ENCODE data around the gene LEMD3.

LEMD3 gene

GRCh38 chr12:65170209-65170881, 962 bp downstream of the LEMD3 start:
- peak; percentile 33 for DNase-seq

- DNase-seq: no peak
Observed at GRCh38 chr12:65171073-65171472, 1.7 kb downstream of the LEMD3 start.

- DNase-seq: no peak
Observed at GRCh38 chr12:65171870-65172269, 2.5 kb downstream of the LEMD3 start.

GRCh38 chr12:65175385-65175784, 6.0 kb downstream of the LEMD3 start:
- DNase-seq: no peak

- no peak for DNase-seq
Observed at GRCh38 chr12:65182012-65182739, 12.8 kb downstream of the LEMD3 start.

- DNase-seq: no peak
Observed at GRCh38 chr12:65184176-65184857, 14.9 kb downstream of the LEMD3 start.

- DNase-seq: no peak
Observed at GRCh38 chr12:65184858-65185229, 15.5 kb downstream of the LEMD3 start.

DNA sequence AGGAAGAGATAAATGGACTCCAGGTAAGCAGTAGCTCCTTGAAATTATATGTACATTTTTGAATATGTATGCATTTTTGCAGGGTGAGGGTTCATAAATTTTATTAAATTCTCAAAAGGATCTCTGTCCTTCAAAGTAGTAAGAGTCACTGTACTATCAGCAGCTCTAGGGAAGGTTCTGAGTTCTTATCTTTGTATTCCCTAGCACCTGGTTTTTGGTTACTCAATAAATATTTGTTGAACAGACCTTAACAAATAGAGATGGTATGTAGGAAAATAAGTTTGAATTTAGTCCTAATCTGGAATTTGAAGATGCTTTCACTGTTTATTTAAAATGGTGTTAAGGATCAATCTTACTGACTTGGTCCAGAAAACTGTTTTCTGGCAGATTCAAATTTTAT, 18.3 kb downstream of the LEMD3 start:
- no peak for DNase-seq

- DNase-seq: no peak
Observed at GRCh38 chr12:65188179-65188701, 18.9 kb downstream of the LEMD3 start.

GRCh38 chr12:65189028-65189718, 19.8 kb downstream of the LEMD3 start:
- DNase-seq: no peak

- DNase-seq: no peak
Observed at GRCh38 chr12:65192963-65193516, 23.7 kb downstream of the LEMD3 start.

- no peak for DNase-seq
Observed at GRCh38 chr12:65194949-65195348, 25.6 kb downstream of the LEMD3 start.

- no peak for DNase-seq
Observed at GRCh38 chr12:65195387-65196055, 26.1 kb downstream of the LEMD3 start.

DNA sequence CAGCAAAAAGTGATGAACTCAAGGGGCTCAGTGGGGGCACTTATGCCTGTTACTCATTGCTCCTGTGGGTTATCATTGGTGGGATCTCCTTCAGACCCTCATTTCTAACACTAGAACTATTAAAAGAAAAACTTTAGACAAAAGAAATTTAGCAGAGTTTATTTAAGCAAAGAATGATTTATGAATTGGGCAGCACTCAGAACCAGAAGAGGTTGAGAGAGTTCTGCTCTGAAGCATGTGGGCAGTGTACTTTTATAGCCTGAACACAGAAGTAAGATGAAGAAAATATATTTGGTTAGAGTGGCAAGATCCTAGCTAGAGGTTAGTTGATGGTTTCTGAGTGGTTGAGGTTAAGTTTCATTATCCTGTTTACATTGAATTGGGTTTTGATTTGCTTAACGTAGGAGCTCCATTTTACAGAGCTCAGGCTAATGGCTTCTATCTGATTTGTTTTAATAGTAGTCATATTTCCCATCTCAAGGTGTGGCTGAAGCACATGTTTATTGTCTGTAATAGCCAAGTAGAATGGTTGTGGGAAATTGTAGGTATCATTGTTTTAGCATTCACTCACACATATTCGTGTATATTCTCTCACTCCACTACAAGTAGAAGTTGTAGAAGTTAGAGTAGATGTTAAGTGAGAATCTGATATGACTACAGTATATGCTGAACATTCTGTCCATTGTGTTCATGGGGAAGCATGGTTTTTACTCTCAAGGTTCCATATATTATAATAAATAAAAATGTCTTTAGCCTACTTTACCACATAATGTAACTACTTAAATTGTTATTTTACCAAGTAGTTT, 27.6 kb downstream of the LEMD3 start:
- no peak for DNase-seq

GRCh38 chr12:65199604-65200003, 30.2 kb downstream of the LEMD3 start:
- no peak for DNase-seq

DNA sequence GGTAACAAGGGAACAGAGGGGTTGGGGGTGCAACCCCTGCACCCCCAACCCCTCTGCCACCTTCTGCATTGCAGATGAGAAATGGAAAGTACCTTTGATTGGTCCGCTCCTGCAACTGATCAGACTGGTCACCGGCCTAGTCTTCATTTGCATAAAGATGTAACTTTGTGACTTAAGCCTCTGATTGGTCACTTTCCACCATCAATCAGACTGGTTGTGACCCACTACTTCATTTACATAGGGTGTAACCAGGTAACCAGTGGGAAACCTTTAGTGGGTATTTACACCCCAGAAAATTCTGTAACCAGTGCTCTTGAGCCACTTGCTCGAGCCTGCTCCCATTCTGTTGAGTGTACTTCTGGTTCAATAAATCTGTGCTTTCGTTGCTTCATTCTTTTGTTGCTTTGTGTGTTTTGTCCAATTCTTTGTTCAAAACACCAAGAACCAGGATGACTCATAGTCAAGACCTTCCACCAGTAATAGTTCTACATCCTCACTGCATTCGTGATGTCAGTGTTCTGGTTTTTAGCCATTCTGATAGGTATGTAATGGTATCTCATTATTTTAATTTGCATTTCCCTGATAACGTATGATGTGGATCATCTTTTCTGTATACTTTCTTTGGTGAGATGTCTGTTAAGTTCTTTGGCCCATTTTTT, 30.8 kb downstream of the LEMD3 start:
- DNase-seq: no peak

DNA sequence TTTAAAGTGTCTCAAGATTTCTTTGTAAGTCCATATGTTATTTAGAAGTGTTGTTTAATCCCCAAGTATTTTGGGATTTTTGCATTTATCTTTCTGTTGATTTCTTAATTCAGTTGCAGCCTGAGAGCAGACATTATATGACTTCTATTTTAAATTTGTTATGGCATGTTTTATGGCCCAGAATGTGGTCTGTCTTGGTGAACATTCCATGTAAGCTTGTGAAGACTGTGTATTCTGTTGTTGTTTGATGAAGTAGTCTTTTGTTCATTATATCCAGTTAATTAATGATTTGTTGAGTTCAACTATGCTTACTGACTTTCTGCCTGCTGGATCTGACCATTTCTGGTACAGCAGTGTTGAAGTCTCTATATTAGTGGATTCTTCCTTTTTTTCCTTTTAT, 34.0 kb downstream of the LEMD3 start:
- DNase-seq: no peak

DNA sequence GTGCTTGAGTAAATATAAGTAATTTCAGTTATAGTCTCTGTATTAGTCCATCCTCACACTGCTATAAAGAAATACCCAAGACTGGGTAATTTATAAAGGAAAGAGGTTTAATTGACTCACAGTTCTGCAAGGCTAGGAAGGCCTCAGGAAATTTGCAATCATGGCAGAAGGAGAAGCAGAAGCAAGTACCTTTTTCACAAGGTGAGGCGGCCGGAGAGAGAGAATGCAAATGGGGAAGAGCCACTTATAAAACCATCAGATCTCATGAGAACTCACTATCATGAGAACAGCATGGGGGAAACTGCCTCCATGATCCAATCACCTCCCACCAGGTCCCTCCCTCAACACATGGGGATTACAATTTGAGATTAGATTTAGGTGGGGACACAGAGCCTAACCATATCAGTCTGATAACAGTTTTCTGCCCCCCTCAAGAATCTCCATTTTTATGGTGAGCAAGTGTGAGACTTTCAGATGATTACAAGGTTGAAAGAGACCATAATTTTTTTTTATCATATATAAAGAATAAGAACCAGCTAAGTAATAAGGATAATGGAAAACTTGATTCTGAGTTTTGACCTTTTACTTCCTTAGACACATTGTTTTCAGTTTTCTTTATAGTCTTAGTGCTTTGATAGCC, 35.6 kb downstream of the LEMD3 start:
- no peak for DNase-seq

- no peak for DNase-seq
Observed at GRCh38 chr12:65205886-65206285, 36.5 kb downstream of the LEMD3 start.

DNA sequence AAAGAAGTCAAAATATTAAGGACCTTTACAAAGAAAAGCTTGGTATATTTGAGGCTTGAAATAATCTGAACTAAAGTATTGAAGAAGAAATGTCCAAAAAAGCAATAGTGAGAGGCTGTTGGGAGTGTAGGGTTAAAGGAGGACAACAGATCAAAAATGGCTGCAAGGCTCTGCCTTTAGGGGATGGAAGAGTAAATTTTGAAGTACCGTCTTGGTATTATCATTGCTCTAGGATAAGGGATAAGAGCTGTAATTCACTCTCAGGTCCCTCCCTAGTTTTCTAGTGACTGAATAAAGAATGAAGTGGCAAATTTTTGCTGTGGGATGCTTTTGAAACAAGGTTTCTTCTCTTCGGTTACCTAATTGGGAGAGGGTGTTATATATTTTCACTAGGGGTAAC, 38.7 kb downstream of the LEMD3 start:
- DNase-seq: no peak

Measured in activated effector memory CD4-positive, alpha-beta T cell treated with Interleukin-2 at 50 U/mL for 16 hours (primary cell).